Cerebellar nuclear complex (tissue), 1 donor: ENCODE results near the gene METTL14.

Experiments
- DNase-seq, 2 experiments: peaks; one replicate each; lab custom pipeline; 2025; lab: John Stamatoyannopoulos, UW

METTL14 gene

GRCh38 chr4:118759481-118759880 is 74.3 kb downstream of the METTL14 start:
- DNase-seq = no peak

- no peak for DNase-seq
Observed at GRCh38 chr4:118760092-118760491, 74.9 kb downstream of the METTL14 start.

GRCh38 chr4:118760493-118760892 is 75.3 kb downstream of the METTL14 start:
- DNase-seq = no peak

GRCh38 chr4:118761397-118762016 is 76.3 kb downstream of the METTL14 start:
- no peak for DNase-seq

- no peak for DNase-seq
Observed at GRCh38 chr4:118762155-118762554, 77.0 kb downstream of the METTL14 start.

GRCh38 chr4:118762730-118763477 is 77.7 kb downstream of the METTL14 start:
- DNase-seq = no peak
